Measurements from ENCODE around the gene STRA6.

GRCh38 chr15:74209560-74209958 lies 7.0 kb upstream of the STRA6 start:
- TF ChIP-seq FOXA1 (IDR thresholded peaks at IDR 0.05) (no peak), ELF4 (IDR thresholded peaks at IDR 0.05) (no peak), SUZ12 (IDR thresholded peaks at IDR 0.05) (no peak), BHLHE40 (IDR thresholded peaks at IDR 0.05; ENCODE audit: borderline replicate concordance) (no peak), TARDBP (IDR thresholded peaks at IDR 0.05) (no peak), SP1 (IDR thresholded peaks at IDR 0.05) (no peak), FOXM1 (IDR thresholded peaks at IDR 0.05; ENCODE audit: borderline replicate concordance) (no peak), LEF1 (IDR thresholded peaks at IDR 0.05; ENCODE audit: borderline replicate concordance) (no peak), CTBP1 (IDR thresholded peaks at IDR 0.05; ENCODE audit: borderline replicate concordance) (no peak), ZNF384 (IDR thresholded peaks at IDR 0.05) (no peak), NFRKB (IDR thresholded peaks at IDR 0.05) (no peak), HDGF (IDR thresholded peaks at IDR 0.05; ENCODE audit: borderline replicate concordance) (no peak), FOXK2 (IDR thresholded peaks at IDR 0.05) (no peak), ARNT (IDR thresholded peaks at IDR 0.05) (no peak)
